Neutrophil (primary cell): ENCODE data around the gene FDCSP.

Experiments
- H3K27ac ChIP-seq: fragments of 200-600 bp; sonication (generic); 2 replicates; pipeline ENCODE4 v1.5.1; 2016; ENCODE audit warnings: mild to moderate bottlenecking, moderate library complexity
- H3K27me3 ChIP-seq: fragments of 200-600 bp; sonication (generic); 2 replicates; pipeline ENCODE4 v1.6.0; 2016; ENCODE audit warnings: mild to moderate bottlenecking
- H3K36me3 ChIP-seq: fragments of 200-600 bp; sonication (generic); 2 replicates; pipeline ENCODE4 v1.5.1; 2017
- H3K4me1 ChIP-seq, 2 experiments: fragments of 200-600 bp in 1 of 2; sonication (generic) in 1 of 2; 1 replicate in 1 of 2; 2 replicates in 1 of 2; pipeline versions ENCODE4 v1.5.1 to v1.6.1; 2013 to 2016; ENCODE audit warnings: low read depth in 1 of 2, low read length in 1 of 2, mild to moderate bottlenecking in 1 of 2, moderate library complexity in 1 of 2; ENCODE audit not compliant: control insufficient read depth in 1 of 2, insufficient read depth in 1 of 2
- H3K4me3 ChIP-seq, 2 experiments: fragments of 200-600 bp in 1 of 2; sonication (generic) in 1 of 2; 1 replicate in 1 of 2; 2 replicates in 1 of 2; pipeline ENCODE4 v1.5.1; 2013 to 2016; ENCODE audit warnings: low read depth in 1 of 2, low read length in 1 of 2, mild to moderate bottlenecking in 1 of 2, moderate library complexity in 1 of 2
- H3K9me3 ChIP-seq: fragments of 200-600 bp; sonication (generic); 2 replicates; pipeline ENCODE4 v1.5.1; 2016
- CTCF ChIP-seq: fragments of 200-600 bp; sonication (generic); IDR thresholded peaks from 2 replicates; pipeline ENCODE4 v1.5.1; 2016; ENCODE audit warnings: antibody characterized with exemption

Gene FDCSP

GRCh38 chr4:70182517-70183167, 43.3 kb upstream of the FDCSP start:
- H3K27ac ChIP-seq, result no peak overlapping the region
- no peak for TF ChIP-seq CTCF
- H3K9me3 ChIP-seq, result no peaks in the 10 kb centered on the region
- no peaks in the 10 kb centered on the region for H3K4me1 ChIP-seq
- no peaks in the 10 kb centered on the region for H3K27me3 ChIP-seq
- H3K4me3 ChIP-seq, result no peak overlapping the region
- no peaks in the 10 kb centered on the region for H3K36me3 ChIP-seq

GRCh38 chr4:70183168-70183939, 42.6 kb upstream of the FDCSP start:
- H3K36me3 ChIP-seq, result no peaks in the 10 kb centered on the region

GRCh38 chr4:70183940-70184246, 42.0 kb upstream of the FDCSP start:
- no peaks in the 10 kb centered on the region for H3K9me3 ChIP-seq
- no peaks in the 10 kb centered on the region for H3K27me3 ChIP-seq
- no peaks in the 10 kb centered on the region for H3K4me1 ChIP-seq
- no peak overlapping the region for H3K4me3 ChIP-seq
- H3K36me3 ChIP-seq, result no peaks in the 10 kb centered on the region
- no peak for TF ChIP-seq CTCF
- H3K27ac ChIP-seq, result no peak overlapping the region

More at GRCh38 chr4:70183168-70183939, 42.6 kb upstream of the FDCSP start:
- no peak for TF ChIP-seq CTCF
- Histone ChIP-seq H3K27me3 (no peaks in the 10 kb centered on the region), H3K4me3 (no peak overlapping the region), H3K27ac (no peak overlapping the region), H3K9me3 (no peaks in the 10 kb centered on the region), H3K4me1 (no peaks in the 10 kb centered on the region)

DNA sequence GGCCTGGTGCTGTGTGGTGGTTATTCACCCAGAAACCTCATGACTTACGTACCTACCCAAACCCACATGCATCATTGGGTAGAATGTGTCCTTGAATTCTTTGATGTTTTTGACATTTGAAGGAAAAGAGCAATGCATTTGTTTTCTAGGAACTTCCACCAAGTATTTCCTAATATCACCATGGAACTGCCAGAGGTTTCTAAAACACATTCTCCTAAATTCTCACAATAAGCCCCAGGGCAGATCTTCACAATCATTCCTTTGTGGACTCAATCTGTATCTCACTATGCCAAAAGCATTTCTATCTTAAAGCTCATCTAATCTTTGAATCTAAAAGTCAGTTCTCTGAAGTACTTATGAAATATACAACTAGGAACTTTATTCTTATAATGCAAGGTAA, 38.7 kb upstream of the FDCSP start:
- Histone ChIP-seq H3K36me3 (no peaks in the 10 kb centered on the region), H3K27me3 (no peaks in the 10 kb centered on the region), H3K9me3 (no peaks in the 10 kb centered on the region), H3K4me1 (no peaks in the 10 kb centered on the region), H3K27ac (no peak overlapping the region), H3K4me3 (no peak overlapping the region)
- TF ChIP-seq CTCF, result no peak

- TF ChIP-seq CTCF, result no peak
- no peak overlapping the region for H3K4me3 ChIP-seq
- H3K9me3 ChIP-seq, result no peaks in the 10 kb centered on the region
- no peaks in the 10 kb centered on the region for H3K27me3 ChIP-seq
- H3K4me1 ChIP-seq, result no peaks in the 10 kb centered on the region
- no peaks in the 10 kb centered on the region for H3K36me3 ChIP-seq
- H3K27ac ChIP-seq, result no peak overlapping the region
These were observed 35.3 kb upstream of the FDCSP start for GRCh38 chr4:70190579-70190978.
